WTC11 (cell line): ENCODE results near the gene FHAD1. TPM values are rescaled to one million over a fixed set of nuclear protein-coding genes. Genes with fewer than 3 reads are reported as not detected.

Experiments used
- ATAC-seq: fragments of 200-7000 bp; cut with Tn5 transposase; 2 replicates; pipeline ENCODE4 v1.10.0; 2021; ENCODE audit warnings: mild to moderate bottlenecking, moderate library complexity
- CTCF ChIA-PET: fragments of 300-600 bp; sonication (Branson Sonifier 250); formaldehyde crosslinking; loops from one replicate; lab custom pipeline; 2021; ENCODE audit warnings: antibody characterized with exemption; lab: Charles Lee
- POLR2A ChIA-PET: fragments of 350-600 bp; sonication (Branson Sonifier 250); formaldehyde crosslinking; loops from one replicate; lab custom pipeline; 2021; ENCODE audit warnings: antibody characterized with exemption; lab: Charles Lee
- DNase-seq: peaks from one replicate; pipeline ENCODE4 v3.0.0; 2021; ENCODE audit warnings: low spot score
- H3K27ac Mint-ChIP-seq: 2 replicates; pipeline ENCODE4 v1.8.0; 2021; ENCODE audit warnings: mixed read lengths
- H3K27me3 Mint-ChIP-seq: 2 replicates; pipeline ENCODE4 v1.8.0; 2021; ENCODE audit warnings: low read depth, mild to moderate bottlenecking, moderate library complexity, mixed read lengths
- H3K36me3 Mint-ChIP-seq: 2 replicates; pipeline ENCODE4 v1.8.0; 2021; ENCODE audit warnings: mixed read lengths
- H3K4me1 Mint-ChIP-seq: 2 replicates; pipeline ENCODE4 v1.8.0; 2022; ENCODE audit warnings: mixed read lengths
- H3K4me3 Mint-ChIP-seq: 2 replicates; pipeline ENCODE4 v1.8.0; 2021; ENCODE audit warnings: mild to moderate bottlenecking, moderate library complexity, mixed read lengths
- H3K9me3 Mint-ChIP-seq: 2 replicates; pipeline ENCODE4 v1.8.0; 2021; ENCODE audit warnings: mixed read lengths
- AR ChIP-seq: fragments of 250-450 bp; sonication (Bioruptor Pico); IDR thresholded peaks from 2 replicates; pipeline ENCODE4 v1.9.0; 2021; ENCODE audit warnings: mild to moderate bottlenecking
- ATF3 ChIP-seq: sonication (generic); formaldehyde crosslinking; conservative IDR thresholded peaks from 2 replicates; pipeline ENCODE4 v1.8.1; 2022; ENCODE audit warnings: mild to moderate bottlenecking, missing genetic modification reagents
- E2F1 ChIP-seq: sonication (generic); formaldehyde crosslinking; IDR thresholded peaks from 2 replicates; pipeline ENCODE4 v1.8.0; 2022; ENCODE audit warnings: mild to moderate bottlenecking, missing genetic modification reagents
- EMX1 ChIP-seq: fragments of 250-450 bp; sonication (Bioruptor Pico); IDR thresholded peaks from 2 replicates; pipeline ENCODE4 v1.8.0; 2021; ENCODE audit warnings: mild to moderate bottlenecking
- FOXP4 ChIP-seq: sonication (generic); formaldehyde crosslinking; IDR thresholded peaks from 2 replicates; pipeline ENCODE4 v1.8.0; 2022; ENCODE audit warnings: mild to moderate bottlenecking, missing genetic modification reagents
- GABPB1 ChIP-seq: sonication (generic); formaldehyde crosslinking; IDR thresholded peaks from 2 replicates; pipeline ENCODE4 v1.8.1; 2023; ENCODE audit warnings: mild to moderate bottlenecking, missing genetic modification reagents
- GRHL2 ChIP-seq: fragments of 250-450 bp; sonication (Bioruptor Pico); IDR thresholded peaks from 2 replicates; pipeline ENCODE4 v1.8.0; 2022; ENCODE audit warnings: mild to moderate bottlenecking, moderate library complexity; ENCODE audit not compliant: insufficient replicate concordance, severe bottlenecking
- HMGA2 ChIP-seq: fragments of 250-450 bp; sonication (Bioruptor Pico); IDR thresholded peaks from 2 replicates; pipeline ENCODE4 v1.4.0; 2021; ENCODE audit warnings: mild to moderate bottlenecking, moderate library complexity
- MYBL2 ChIP-seq: sonication (generic); formaldehyde crosslinking; IDR thresholded peaks from 2 replicates; pipeline ENCODE4 v1.8.1; 2023; ENCODE audit warnings: mild to moderate bottlenecking, moderate library complexity, missing genetic modification reagents
- NFATC4 ChIP-seq: fragments of 250-450 bp; sonication (Bioruptor Pico); IDR thresholded peaks from 2 replicates; pipeline ENCODE4 v1.9.0; 2021; ENCODE audit warnings: mild to moderate bottlenecking
- NFYB ChIP-seq: sonication (generic); formaldehyde crosslinking; conservative IDR thresholded peaks from 2 replicates; pipeline ENCODE4 v1.8.0; 2022; ENCODE audit warnings: low read depth, missing genetic modification reagents
- NR1H2 ChIP-seq: sonication (generic); formaldehyde crosslinking; IDR thresholded peaks from 2 replicates; pipeline ENCODE4 v1.9.0; 2021; ENCODE audit warnings: mild to moderate bottlenecking, moderate library complexity, missing genetic modification reagents
- SP1 ChIP-seq: sonication (generic); formaldehyde crosslinking; conservative IDR thresholded peaks from 2 replicates; pipeline ENCODE4 v1.8.1; 2022; ENCODE audit warnings: missing genetic modification reagents
- ZNF121 ChIP-seq: sonication (generic); formaldehyde crosslinking; IDR thresholded peaks from 2 replicates; pipeline ENCODE4 v1.8.0; 2023; ENCODE audit warnings: missing genetic modification reagents
- ZNF532 ChIP-seq: fragments of 250-450 bp; sonication (Bioruptor Pico); IDR thresholded peaks from 2 replicates; pipeline ENCODE4 v1.9.0; 2021; ENCODE audit warnings: mild to moderate bottlenecking, borderline replicate concordance
- total RNA-seq: library from RNA; stranded (reverse); gene quantifications from 3 replicates; pipeline ENCODE4 v1.2.3, GENCODE V29; 2021

The FHAD1 gene
- total RNA-seq, 1 experiment from 2014 or later = 3.0 TPM

GRCh38 chr1:15326691-15327588 lies 79.9 kb downstream of the FHAD1 start (continued):
- TF ChIP-seq ZNF121 (CRISPR knock-in tag) (no peak), ATF3 (CRISPR knock-in tag) (no peak), MYBL2 (CRISPR knock-in tag) (no peak), HMGA2 (CRISPR knock-in tag) (no peak), NR1H2 (CRISPR knock-in tag) (no peak), AR (CRISPR knock-in tag) (no peak), ZNF532 (CRISPR knock-in tag) (no peak)

GRCh38 chr1:15328351-15329103 lies 81.5 kb downstream of the FHAD1 start:
- H3K4me3 Mint-ChIP-seq = no peak overlapping the region
- ChIA-PET CTCF (interaction anchor here (0.6 to 1.1 kb wide), 3 partner anchors 103 to 411 kb away, joined by 3 to 4 read pairs (median 3); no protein-coding TSS in a partner anchor), POLR2A (no interaction called here)
- H3K4me1 Mint-ChIP-seq = peaks cover 18% of the 10 kb centered on the region
- no peak overlapping the region for H3K27ac Mint-ChIP-seq
- no peaks in the 10 kb centered on the region for H3K27me3 Mint-ChIP-seq
- TF ChIP-seq GABPB1 (no peak), NFATC4 (CRISPR knock-in tag) (no peak), NFYB (CRISPR knock-in tag) (no peak), EMX1 (CRISPR knock-in tag) (no peak), E2F1 (CRISPR knock-in tag) (no peak), SP1 (CRISPR knock-in tag) (no peak), GRHL2 (CRISPR knock-in tag) (no peak), FOXP4 (CRISPR knock-in tag) (no peak), NR1H2 (CRISPR knock-in tag) (no peak)
- no peak for ATAC-seq
- no peaks in the 10 kb centered on the region for H3K9me3 Mint-ChIP-seq
- no peaks in the 10 kb centered on the region for H3K36me3 Mint-ChIP-seq
- DNase-seq = no peak
